ENCODE results near the gene DHRS9.

DNA sequence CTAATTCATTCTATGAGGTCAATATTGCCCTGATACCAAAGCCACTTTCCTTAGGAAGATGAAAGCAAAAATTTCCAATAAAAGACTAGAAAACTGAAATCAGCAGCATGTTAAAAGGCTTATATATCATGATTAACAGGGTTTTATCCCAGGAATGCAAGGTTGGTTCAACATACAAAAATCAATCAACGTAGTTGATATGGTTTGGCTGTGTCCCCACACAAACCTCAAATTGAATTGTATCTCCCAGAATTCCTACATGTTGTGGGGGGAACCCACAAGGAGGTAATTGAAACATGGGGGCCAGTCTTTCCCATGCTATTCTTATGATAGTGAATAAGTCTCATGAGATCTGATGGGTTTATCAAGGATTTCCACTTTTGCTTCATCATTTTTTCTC is 26.5 kb upstream of the DHRS9 start:
- TF ChIP-seq CTCF (conservative IDR thresholded peaks at IDR 0.05; ENCODE audit: low read depth, low read length): no peak
- no peak for TF ChIP-seq EZH2 (IDR thresholded peaks at IDR 0.05; ENCODE audit: low read length, unreplicated experiment)
- TF ChIP-seq EZH2phosphoT487 (IDR thresholded peaks at IDR 0.05; ENCODE audit: borderline replicate concordance, low read length): no peak
